Lower leg skin (tissue), 4 donors: ENCODE data around the gene NOP9. TPM values are rescaled to one million over a fixed set of nuclear protein-coding genes. Genes with fewer than 3 reads are reported as not detected.
"Not testable (repeated sequence)": the region's sequence is repeated elsewhere in the genome, so short reads cannot be mapped to it uniquely, and the experiment has no call there.

Source experiments
- DNase-seq, 2 donors: peaks; one replicate each; pipeline ENCODE4 v3.0.0-alpha.2; 2019; ENCODE audit warnings: low spot score in 2 of 2
- H3K4me3 ChIP-seq: fragments of 200-600 bp; sonication (generic); 2 replicates; pipeline ENCODE4 v1.5.1; 2017; ENCODE audit warnings: mild to moderate bottlenecking, low read depth; ENCODE audit not compliant: poor library complexity, severe bottlenecking
- POLR2A ChIP-seq, 2 donors: fragments of 450-650 bp; IDR thresholded peaks; one replicate each; pipeline ENCODE4 v1.6.1; 2016 to 2017; ENCODE audit warnings: antibody characterized with exemption in 2 of 2, mild to moderate bottlenecking in 1 of 2, moderate library complexity in 1 of 2
- WGBS, 2 donors: methylation state at CpG; one replicate each; pipeline ENCODE4 v1.1.5; 2018; 5-methylcytosine and 5-hydroxymethylcytosine counted together
- intact Hi-C: fragments of 100-400 bp; cut with DNase I; formaldehyde crosslinking; loops from one replicate; pipeline ENCODE4 v1.15.0; 2023; ENCODE audit warnings: low total_unique reads
- total RNA-seq, 4 donors: library from RNA; depleted of rRNA; stranded (reverse); fragments of >200 nt; gene quantifications; one replicate each; pipeline ENCODE4 v1.1.0, GENCODE V29; 2016
- TF ChIP-seq, protein P1 (sequence below), 3 donors: fragments of 450-650 bp; IDR thresholded peaks; one replicate each; pipeline ENCODE4 v1.5.1; 2016; ENCODE audit warnings: antibody characterized with exemption in 3 of 3, mild to moderate bottlenecking in 3 of 3, moderate library complexity in 2 of 3

NOP9 gene
- total RNA-seq, 4 donors from 2014 or later, result 13.8 to 20.4 (median 17.6) TPM

GRCh38 chr14:24353559-24354481, 54.2 kb downstream of the NOP9 start:
- TF ChIP-seq, protein P1, sequence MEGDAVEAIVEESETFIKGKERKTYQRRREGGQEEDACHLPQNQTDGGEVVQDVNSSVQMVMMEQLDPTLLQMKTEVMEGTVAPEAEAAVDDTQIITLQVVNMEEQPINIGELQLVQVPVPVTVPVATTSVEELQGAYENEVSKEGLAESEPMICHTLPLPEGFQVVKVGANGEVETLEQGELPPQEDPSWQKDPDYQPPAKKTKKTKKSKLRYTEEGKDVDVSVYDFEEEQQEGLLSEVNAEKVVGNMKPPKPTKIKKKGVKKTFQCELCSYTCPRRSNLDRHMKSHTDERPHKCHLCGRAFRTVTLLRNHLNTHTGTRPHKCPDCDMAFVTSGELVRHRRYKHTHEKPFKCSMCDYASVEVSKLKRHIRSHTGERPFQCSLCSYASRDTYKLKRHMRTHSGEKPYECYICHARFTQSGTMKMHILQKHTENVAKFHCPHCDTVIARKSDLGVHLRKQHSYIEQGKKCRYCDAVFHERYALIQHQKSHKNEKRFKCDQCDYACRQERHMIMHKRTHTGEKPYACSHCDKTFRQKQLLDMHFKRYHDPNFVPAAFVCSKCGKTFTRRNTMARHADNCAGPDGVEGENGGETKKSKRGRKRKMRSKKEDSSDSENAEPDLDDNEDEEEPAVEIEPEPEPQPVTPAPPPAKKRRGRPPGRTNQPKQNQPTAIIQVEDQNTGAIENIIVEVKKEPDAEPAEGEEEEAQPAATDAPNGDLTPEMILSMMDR (IDR thresholded peaks at IDR 0.05), result no peak
- no peak for TF ChIP-seq POLR2A (IDR thresholded peaks at IDR 0.05)
- H3K4me3 ChIP-seq, result no peak overlapping the region
- DNase-seq, result no peak
- 77 to 78% methylated on average over 5 of the region's 5 CpGs for WGBS, 2 donors
- intact Hi-C loops, result no loop called here

- DNase-seq, intact Hi-C loops, H3K4me3 ChIP-seq: not testable (repeated sequence)
- WGBS, 2 donors, result 77 to 81% methylated on average over 3 of the region's 3 CpGs
Observed at GRCh38 chr14:24354482-24354825, 54.8 kb downstream of the NOP9 start.

- TF ChIP-seq POLR2A (IDR thresholded peaks at IDR 0.05), result no peak
- TF ChIP-seq, protein P1 (IDR thresholded peaks at IDR 0.05), result no peak
Observed at GRCh38 chr14:24355009-24355408, 55.4 kb downstream of the NOP9 start.

GRCh38 chr14:24356208-24356607, 56.6 kb downstream of the NOP9 start:
- no peak overlapping the region for H3K4me3 ChIP-seq
- intact Hi-C loops, result no loop called here
- no peak for TF ChIP-seq POLR2A (IDR thresholded peaks at IDR 0.05)
- TF ChIP-seq, protein P1 (IDR thresholded peaks at IDR 0.05), result no peak
- WGBS, 2 donors, result 90 to 100% methylated on average over 4 of the region's 4 CpGs
- DNase-seq, result no peak

More at GRCh38 chr14:24355009-24355408, 55.4 kb downstream of the NOP9 start:
- H3K4me3 ChIP-seq, result no peak overlapping the region
- 89 to 90% methylated on average over 7 of the region's 7 CpGs for WGBS, 2 donors
- DNase-seq, result no peak
- intact Hi-C loops, result no loop called here

Other genes with a start within 250 kb of the NOP9 start
- gene CARMIL3, start 247.8 kb upstream of the NOP9 start, total RNA-seq, result 1 to 10 TPM; 2.8 to 7.6 (median 5.2) TPM
- under 1 TPM in 1 of 4 donors, not detected in 3; 0.39 TPM for gene CPNE6, start 228.3 kb upstream of the NOP9 start, total RNA-seq
- 10 to 100 TPM; 15.4 to 29.0 (median 21.0) TPM for gene PCK2, start 205.5 kb upstream of the NOP9 start, total RNA-seq
- gene DCAF11, start 185.1 kb upstream of the NOP9 start, total RNA-seq, result 100 to 1,000 TPM in 1 of 4 donors, 10 to 100 TPM in 3; 53.3 to 134 (median 64.3) TPM
- gene NRL, start 184.9 kb upstream of the NOP9 start, total RNA-seq, result 1 to 10 TPM in 2 of 4 donors, under 1 TPM in 1, not detected in 1; 0.52 to 2.4 (median 2.2) TPM
- gene FITM1, start 169.2 kb upstream of the NOP9 start, total RNA-seq, result 1 to 10 TPM in 2 of 4 donors, under 1 TPM in 1, not detected in 1; 0.61 to 1.3 (median 1.0) TPM
- gene PSME1, start 163.7 kb upstream of the NOP9 start, total RNA-seq, result 100 to 1,000 TPM in 3 of 4 donors, 10 to 100 TPM in 1; 81.3 to 125 (median 114) TPM
- 10 to 100 TPM; 13.3 to 21.8 (median 20.6) TPM for gene EMC9, start 158.3 kb upstream of the NOP9 start, total RNA-seq
- 10 to 100 TPM; 23.2 to 50.2 (median 31.2) TPM for gene PSME2, start 153.2 kb upstream of the NOP9 start, total RNA-seq
- 10 to 100 TPM; 53.1 to 98.6 (median 77.3) TPM for gene RNF31, start 152.4 kb upstream of the NOP9 start, total RNA-seq
- gene IRF9, start 138.6 kb upstream of the NOP9 start, total RNA-seq, result 10 to 100 TPM; 36.1 to 54.1 (median 44.2) TPM
- gene REC8, start 127.8 kb upstream of the NOP9 start, total RNA-seq, result 1 to 10 TPM; 1.2 to 7.1 (median 2.4) TPM
- gene IPO4, start 111.0 kb upstream of the NOP9 start, total RNA-seq, result 10 to 100 TPM; 25.1 to 40.0 (median 32.6) TPM
- 10 to 100 TPM; 44.6 to 64.4 (median 52.9) TPM for gene TM9SF1, start 104.4 kb upstream of the NOP9 start, total RNA-seq
- gene TSSK4, start 94.2 kb upstream of the NOP9 start, total RNA-seq, result not detected
- 10 to 100 TPM; 50.3 to 99.6 (median 68.1) TPM for gene CHMP4A, start 86.4 kb upstream of the NOP9 start, total RNA-seq
- 10 to 100 TPM in 3 of 4 donors, 1 to 10 TPM in 1; 9.7 to 12.2 (median 10.7) TPM for gene MDP1, start 83.8 kb upstream of the NOP9 start, total RNA-seq
- gene NEDD8, start 67.5 kb upstream of the NOP9 start, total RNA-seq, result 100 to 1,000 TPM in 3 of 4 donors, 10 to 100 TPM in 1; 68.0 to 153 (median 107) TPM
- gene GMPR2, start 66.9 kb upstream of the NOP9 start, total RNA-seq, result 10 to 100 TPM; 39.0 to 57.2 (median 49.0) TPM
- gene TINF2, start 57.2 kb upstream of the NOP9 start, total RNA-seq, result 10 to 100 TPM; 52.5 to 70.9 (median 60.0) TPM
- gene TGM1, start 36.7 kb upstream of the NOP9 start, total RNA-seq, result 100 to 1,000 TPM; 160 to 283 (median 235) TPM
- gene RABGGTA, start 28.3 kb upstream of the NOP9 start, total RNA-seq, result 10 to 100 TPM; 35.5 to 69.4 (median 44.7) TPM
- gene DHRS1, start 70 bp upstream of the NOP9 start, total RNA-seq, result 100 to 1,000 TPM in 1 of 4 donors, 10 to 100 TPM in 3; 55.0 to 112 (median 90.6) TPM
- 10 to 100 TPM; 10.6 to 29.8 (median 25.1) TPM for gene CIDEB, start 8.1 kb downstream of the NOP9 start, total RNA-seq
- 100 to 1,000 TPM in 3 of 4 donors, 10 to 100 TPM in 1; 88.1 to 173 (median 147) TPM for gene LTB4R2, start 10.3 kb downstream of the NOP9 start, total RNA-seq
- gene LTB4R, start 11.7 kb downstream of the NOP9 start, total RNA-seq, result 100 to 1,000 TPM in 1 of 4 donors, 10 to 100 TPM in 3; 58.9 to 118 (median 70.9) TPM
- 10 to 100 TPM in 3 of 4 donors, 1 to 10 TPM in 1; 6.7 to 22.8 (median 16.5) TPM for gene ADCY4, start 35.2 kb downstream of the NOP9 start, total RNA-seq
- 10 to 100 TPM in 1 of 4 donors, 1 to 10 TPM in 3; 6.3 to 18.0 (median 7.2) TPM for gene RIPK3, start 40.1 kb downstream of the NOP9 start, total RNA-seq
- gene NFATC4, start 68.3 kb downstream of the NOP9 start, total RNA-seq, result 10 to 100 TPM in 3 of 4 donors, 1 to 10 TPM in 1; 8.3 to 26.1 (median 14.0) TPM
- 10 to 100 TPM; 17.7 to 37.8 (median 23.5) TPM for gene NYNRIN, start 99.2 kb downstream of the NOP9 start, total RNA-seq
- gene CBLN3, start 129.8 kb downstream of the NOP9 start, total RNA-seq, result 1 to 10 TPM in 2 of 4 donors, under 1 TPM in 2; 0.76 to 1.4 (median 1.1) TPM
- 100 to 1,000 TPM in 1 of 4 donors, 10 to 100 TPM in 3; 66.0 to 147 (median 90.6) TPM for gene KHNYN, start 130.1 kb downstream of the NOP9 start, total RNA-seq
- 10 to 100 TPM; 21.0 to 39.1 (median 30.2) TPM for gene SDR39U1, start 142.9 kb downstream of the NOP9 start, total RNA-seq
- 1 to 10 TPM in 2 of 4 donors, under 1 TPM in 1, not detected in 1; 0.63 to 2.2 (median 1.2) TPM for gene CMA1, start 208.4 kb downstream of the NOP9 start, total RNA-seq